GM23338 (cell line): Measurements from ENCODE around the gene POLA2. TPM values are rescaled to one million over a fixed set of nuclear protein-coding genes. Genes with fewer than 3 reads are reported as not detected.

Experiments
- ATAC-seq: fragments of 200-7000 bp; cut with Tn5 transposase; 3 replicates; pipeline ENCODE4 v1.9.1; 2020
- DNase-seq: peaks from one replicate; pipeline ENCODE4 v3.0.0-alpha.2; 2015; ENCODE audit warnings: low spot score
- H2AFZ ChIP-seq: fragments of 200-600 bp; sonication (generic); 2 replicates; pipeline ENCODE4 v1.8.0; 2016; ENCODE audit warnings: antibody characterized with exemption, mild to moderate bottlenecking, moderate library complexity
- H3F3A ChIP-seq: fragments of 200-600 bp; sonication (generic); replicated peaks from 2 replicates; pipeline ENCODE4 v1.8.0; 2017; ENCODE audit warnings: antibody characterized with exemption, mixed run types, low read depth
- H3K27ac ChIP-seq: fragments of 200-600 bp; sonication (generic); 2 replicates; pipeline ENCODE4 v1.6.1; 2016; ENCODE audit warnings: low read depth
- H3K27me3 ChIP-seq: fragments of 200-600 bp; sonication (generic); 2 replicates; pipeline ENCODE4 v1.8.0; 2016; ENCODE audit warnings: mild to moderate bottlenecking, mixed run types, moderate library complexity; ENCODE audit not compliant: insufficient read depth
- H3K36me3 ChIP-seq: fragments of 200-600 bp; sonication (generic); 2 replicates; pipeline ENCODE4 v1.8.0; 2016; ENCODE audit warnings: mild to moderate bottlenecking; ENCODE audit not compliant: insufficient read depth
- H3K4me1 ChIP-seq: fragments of 200-600 bp; sonication (generic); 2 replicates; pipeline ENCODE4 v1.8.0; 2016; ENCODE audit warnings: mild to moderate bottlenecking, moderate library complexity; ENCODE audit not compliant: insufficient read depth
- H3K4me2 ChIP-seq: fragments of 200-600 bp; sonication (generic); 2 replicates; pipeline ENCODE4 v1.7.1; 2017; ENCODE audit warnings: mixed run types
- H3K4me3 ChIP-seq: fragments of 200-600 bp; sonication (generic); 2 replicates; pipeline ENCODE4 v1.6.1; 2016; ENCODE audit warnings: mixed run types
- H3K79me2 ChIP-seq: fragments of 200-600 bp; sonication (generic); replicated peaks from 2 replicates; pipeline ENCODE4 v1.8.0; 2017; ENCODE audit warnings: mild to moderate bottlenecking; ENCODE audit not compliant: insufficient read depth
- H3K9me2 ChIP-seq: fragments of 200-600 bp; sonication (generic); 2 replicates; pipeline ENCODE4 v1.8.0; 2017; ENCODE audit not compliant: insufficient read depth
- H4K20me1 ChIP-seq: fragments of 200-600 bp; sonication (generic); replicated peaks from 2 replicates; pipeline ENCODE4 v1.8.0; 2017; ENCODE audit warnings: mild to moderate bottlenecking; ENCODE audit not compliant: insufficient read depth
- H3K27ac Mint-ChIP-seq: 2 replicates; pipeline ENCODE4 v1.8.0; 2020; ENCODE audit warnings: inconsistent platforms, mild to moderate bottlenecking, moderate library complexity, mixed read lengths
- H3K27me3 Mint-ChIP-seq: 3 replicates; pipeline ENCODE4 v1.8.0; 2022; ENCODE audit warnings: low read depth, mild to moderate bottlenecking, moderate library complexity, mixed read lengths, inconsistent platforms; ENCODE audit not compliant: insufficient read depth, poor library complexity
- H3K36me3 Mint-ChIP-seq: 3 replicates; pipeline ENCODE4 v1.8.0; 2021; ENCODE audit warnings: low read depth, mild to moderate bottlenecking, inconsistent platforms, moderate library complexity, mixed read lengths
- H3K4me1 Mint-ChIP-seq: 3 replicates; pipeline ENCODE4 v1.8.0; 2020; ENCODE audit warnings: mild to moderate bottlenecking, inconsistent platforms, mixed read lengths
- H3K4me3 Mint-ChIP-seq: 3 replicates; pipeline ENCODE4 v1.8.0; 2021; ENCODE audit warnings: moderate library complexity, mild to moderate bottlenecking, inconsistent platforms, mixed read lengths
- H3K9me3 Mint-ChIP-seq: 3 replicates; pipeline ENCODE4 v1.8.0; 2020; ENCODE audit warnings: moderate library complexity, mild to moderate bottlenecking, inconsistent platforms, mixed read lengths
- ETS1 ChIP-seq: IDR thresholded peaks from 2 replicates; pipeline ENCODE4 v1.6.1; 2016; ENCODE audit warnings: antibody characterized with exemption
- EZH2 ChIP-seq: fragments of 200-600 bp; sonication (generic); IDR thresholded peaks from one replicate; pipeline ENCODE4 v1.8.0; 2017; ENCODE audit warnings: antibody characterized with exemption, mild to moderate bottlenecking, low read depth; ENCODE audit not compliant: unreplicated experiment
- EZH2phosphoT487 ChIP-seq: fragments of 200-600 bp; sonication (generic); IDR thresholded peaks from one replicate; pipeline ENCODE4 v1.8.1; 2018; ENCODE audit warnings: antibody characterized with exemption; ENCODE audit not compliant: unreplicated experiment
- JUNB ChIP-seq: IDR thresholded peaks from one replicate; pipeline ENCODE4 v1.6.1; 2016; ENCODE audit warnings: antibody characterized with exemption; ENCODE audit not compliant: unreplicated experiment
- POLR2AphosphoS5 ChIP-seq: IDR thresholded peaks from 2 replicates; pipeline ENCODE4 v1.6.1; 2016; ENCODE audit warnings: antibody characterized with exemption, low read depth
- REST ChIP-seq: IDR thresholded peaks from one replicate; pipeline ENCODE4 v1.6.1; 2018; ENCODE audit warnings: antibody characterized with exemption; ENCODE audit not compliant: unreplicated experiment
- STAT1 ChIP-seq: IDR thresholded peaks from one replicate; pipeline ENCODE4 v1.6.1; 2016; ENCODE audit warnings: antibody characterized with exemption; ENCODE audit not compliant: unreplicated experiment
- ZNF114 ChIP-seq: fragments of 250-450 bp; sonication (Bioruptor Pico); IDR thresholded peaks from 2 replicates; pipeline ENCODE4 v1.5.0; 2020; ENCODE audit warnings: mild to moderate bottlenecking, moderate library complexity
- ZNF331 ChIP-seq: fragments of 250-450 bp; sonication (Bioruptor Pico); IDR thresholded peaks from 2 replicates; pipeline ENCODE4 v1.5.0; 2020; ENCODE audit warnings: low read depth, mild to moderate bottlenecking, moderate library complexity
- ZNF462 ChIP-seq: fragments of 250-450 bp; sonication (Bioruptor Pico); IDR thresholded peaks from 2 replicates; pipeline ENCODE4 v1.5.0; 2020; ENCODE audit warnings: mild to moderate bottlenecking, moderate library complexity
- polyA plus RNA-seq: library from polyadenylated mRNA; unstranded; fragments of >200 nt; fragmentation: Nextera tagmentation; extraction: Ambion mirVana; gene quantifications from 2 replicates; pipeline ENCODE4 v1.2.1, GENCODE V29; 2016
- total RNA-seq: library from RNA; depleted of rRNA; stranded (reverse); fragments of >200 nt; shearing (Covaris generic); gene quantifications from 2 replicates; pipeline ENCODE4 v1.2.3, GENCODE V29; 2014

Gene POLA2
- total and polyA plus RNA-seq, 2 experiments from 2014 or later = 22.5 to 30.4 TPM

- Histone ChIP-seq H3K27ac (no peak overlapping the region), H3K79me2 (peaks cover under 1% of the 10 kb centered on the region; the same call in 1 of the 2 replicates), H3F3A (peaks cover 14% of the 10 kb centered on the region; the same call in 1 of the 2 replicates), H3K27me3 (peaks cover 14% of the 10 kb centered on the region), H3K9me2 (no peaks in the 10 kb centered on the region), H3K4me1 (peaks cover 19% of the 10 kb centered on the region), H3K4me2 (no peak overlapping the region), H3K36me3 (no peaks in the 10 kb centered on the region), H3K4me3 (no peak overlapping the region), H2AFZ (no peak overlapping the region), H4K20me1 (no peaks in the 10 kb centered on the region; the same call in 1 of the 2 replicates)
- TF ChIP-seq STAT1 (no peak), EZH2phosphoT487 (no peak), POLR2AphosphoS5 (no peak), REST (no peak), ZNF462 (CRISPR knock-in tag) (no peak), JUNB (no peak), EZH2 (no peak), ZNF114 (CRISPR knock-in tag) (no peak), ETS1 (no peak), ZNF331 (CRISPR knock-in tag) (no peak)
- peaks cover 34% of the 10 kb centered on the region for H3K27me3 Mint-ChIP-seq
- H3K27ac Mint-ChIP-seq = no peak overlapping the region
- H3K36me3 Mint-ChIP-seq = no peaks in the 10 kb centered on the region
- H3K4me3 Mint-ChIP-seq = no peak overlapping the region; the same call in 2 of the 3 replicates
- H3K4me1 Mint-ChIP-seq = peaks cover 16% of the 10 kb centered on the region
- ATAC-seq (no peak), DNase-seq (no peak)
- H3K9me3 Mint-ChIP-seq = no peaks in the 10 kb centered on the region
Measured at GRCh38 chr11:65310736-65311135, 49.0 kb downstream of the POLA2 start.
